Calu3 (cell line): ENCODE data around the gene SH3RF1. TPM values are rescaled to one million over a fixed set of nuclear protein-coding genes. Genes with fewer than 3 reads are reported as not detected.

Experiments used
- BruUV-seq: library from RNA; stranded (reverse); fragments of 400-500 nt; replicated peaks from 2 replicates; lab custom pipeline; 2021; lab: Mats Ljungman, UMichigan
- CTCF ChIA-PET: fragments of 300-600 bp; sonication (Branson Sonifier 250); formaldehyde crosslinking; loops from one replicate; lab custom pipeline; 2022; ENCODE audit warnings: antibody characterized with exemption; lab: Charles Lee
- DNase-seq: peaks from one replicate; pipeline ENCODE4 v3.0.0; 2022
- H3K27ac Mint-ChIP-seq: one replicate; pipeline ENCODE4 v1.8.0; 2022; ENCODE audit warnings: mixed read lengths; ENCODE audit not compliant: unreplicated experiment
- H3K27me3 Mint-ChIP-seq: one replicate; pipeline ENCODE4 v1.8.0; 2022; ENCODE audit warnings: mixed read lengths; ENCODE audit not compliant: unreplicated experiment
- H3K36me3 Mint-ChIP-seq: one replicate; pipeline ENCODE4 v1.8.0; 2022; ENCODE audit warnings: mild to moderate bottlenecking, moderate library complexity, mixed read lengths; ENCODE audit not compliant: insufficient read depth, unreplicated experiment
- H3K4me1 Mint-ChIP-seq: one replicate; pipeline ENCODE4 v1.8.0; 2022; ENCODE audit warnings: mild to moderate bottlenecking, low read depth, mixed read lengths; ENCODE audit not compliant: unreplicated experiment
- H3K4me3 Mint-ChIP-seq: one replicate; pipeline ENCODE4 v1.8.0; 2022; ENCODE audit warnings: mild to moderate bottlenecking, low read depth, moderate library complexity, mixed read lengths; ENCODE audit not compliant: unreplicated experiment
- H3K9me3 Mint-ChIP-seq: one replicate; pipeline ENCODE4 v1.8.0; 2022; ENCODE audit warnings: low read depth, mixed read lengths; ENCODE audit not compliant: unreplicated experiment
- CTCF ChIP-seq: fragments of 200-600 bp; IDR thresholded peaks from one replicate; pipeline ENCODE4 v1.8.0; 2022; ENCODE audit warnings: antibody characterized with exemption; ENCODE audit not compliant: unreplicated experiment
- intact Hi-C: fragments of 100-400 bp; cut with micrococcal nuclease; formaldehyde crosslinking; loops from one replicate; pipeline ENCODE4 v1.10.0; 2022; ENCODE audit not compliant: unreplicated experiment
- total RNA-seq: library from RNA; stranded (reverse); gene quantifications from 2 replicates; pipeline ENCODE4 v1.2.3, GENCODE V29; 2022

Gene SH3RF1
- total RNA-seq, 1 experiment from 2014 or later: 70.1 TPM

GRCh38 chr4:169080981-169081380 is 189.8 kb downstream of the SH3RF1 start:
- H3K4me3 Mint-ChIP-seq: no peak overlapping the region
- DNase-seq: no peak
- intact Hi-C loops: loop anchor here (1.0 kb wide), 1 partner anchor 11 kb away; no protein-coding TSS in a partner anchor
- TF ChIP-seq CTCF: no peak
- H3K4me1 Mint-ChIP-seq: peaks cover 31% of the 10 kb centered on the region
- H3K27ac Mint-ChIP-seq: peak overlapping the region; percentile 93
- peaks cover 52% of the 10 kb centered on the region for H3K36me3 Mint-ChIP-seq
- peaks cover 3% of the 10 kb centered on the region for H3K9me3 Mint-ChIP-seq
- CTCF ChIA-PET: interaction anchor here (0.6 kb wide), 1 partner anchor 27 kb away, joined by 3 read pairs; no protein-coding TSS in a partner anchor
- BruUV-seq: no TSS peak
- no peaks in the 10 kb centered on the region for H3K27me3 Mint-ChIP-seq

- H3K27ac Mint-ChIP-seq: peak overlapping the region; percentile 93
- CTCF ChIA-PET: interaction anchor here (0.6 to 0.7 kb wide), 3 partner anchors 27 to 235 kb away, joined by 3 to 4 read pairs (median 3); no protein-coding TSS in a partner anchor
- peak overlapping the region; percentile 41 for H3K4me3 Mint-ChIP-seq
- peaks cover 3% of the 10 kb centered on the region for H3K9me3 Mint-ChIP-seq
- BruUV-seq: no TSS peak
- DNase-seq: peak; percentile 76
- intact Hi-C loops: loop anchor here (1.0 kb wide), 1 partner anchor 10 kb away; no protein-coding TSS in a partner anchor
- no peaks in the 10 kb centered on the region for H3K27me3 Mint-ChIP-seq
- no peak for TF ChIP-seq CTCF
- peaks cover 31% of the 10 kb centered on the region for H3K4me1 Mint-ChIP-seq
- H3K36me3 Mint-ChIP-seq: peaks cover 45% of the 10 kb centered on the region
Observed at GRCh38 chr4:169079942-169080827, 190.6 kb downstream of the SH3RF1 start.

GRCh38 chr4:169074117-169074516 is 196.6 kb downstream of the SH3RF1 start:
- no peaks in the 10 kb centered on the region for H3K9me3 Mint-ChIP-seq

GRCh38 chr4:169071747-169072146 is 199.0 kb downstream of the SH3RF1 start:
- Mint-ChIP-seq H3K27ac (peak overlapping the region; percentile 97), H3K4me1 (peaks cover 30% of the 10 kb centered on the region), H3K4me3 (no peak overlapping the region), H3K36me3 (peaks cover 31% of the 10 kb centered on the region), H3K9me3 (no peaks in the 10 kb centered on the region), H3K27me3 (no peaks in the 10 kb centered on the region)
- DNase-seq: no peak
- BruUV-seq: no TSS peak
- TF ChIP-seq CTCF: no peak
- intact Hi-C loops: loop anchor here (5.0 kb wide), 4 partner anchors 46 to 196 kb away; no protein-coding TSS in a partner anchor
- CTCF ChIA-PET: no interaction called here

More at GRCh38 chr4:169074117-169074516, 196.6 kb downstream of the SH3RF1 start:
- no peak for DNase-seq
- no peaks in the 10 kb centered on the region for H3K27me3 Mint-ChIP-seq
- CTCF ChIA-PET: no interaction called here
- H3K4me1 Mint-ChIP-seq: peaks cover 17% of the 10 kb centered on the region
- BruUV-seq: no TSS peak
- no peak overlapping the region for H3K4me3 Mint-ChIP-seq
- H3K36me3 Mint-ChIP-seq: peaks cover 42% of the 10 kb centered on the region
- intact Hi-C loops: loop anchor here (5.0 kb wide), 4 partner anchors 43 to 193 kb away; no protein-coding TSS in a partner anchor
- H3K27ac Mint-ChIP-seq: no peak overlapping the region
- no peak for TF ChIP-seq CTCF
